Measurements from ENCODE around the gene ACIN1.

ACIN1 gene

GRCh38 chr14:23091294-23092225 lies 3.4 kb downstream of the ACIN1 start:
- no peak for DNase-seq
- intact Hi-C loops (cut with DNase I), result no loop called here

GRCh38 chr14:23090254-23090636 lies 4.7 kb downstream of the ACIN1 start:
- intact Hi-C loops (cut with DNase I), result no loop called here
- DNase-seq, result no peak

- peak in 1 of 10 donors; percentile 35 for DNase-seq
- intact Hi-C loops (cut with DNase I), result no loop called here
These were observed 5.3 kb downstream of the ACIN1 start for GRCh38 chr14:23089498-23090253.

GRCh38 chr14:23086565-23086964 lies 8.4 kb downstream of the ACIN1 start:
- DNase-seq, result no peak
- intact Hi-C loops (cut with DNase I), result no loop called here

- intact Hi-C loops (cut with DNase I), result no loop called here
- no peak for DNase-seq
These were observed 9.5 kb downstream of the ACIN1 start for GRCh38 chr14:23085458-23085857.

GRCh38 chr14:23080474-23080873 lies 14.5 kb downstream of the ACIN1 start:
- intact Hi-C loops (cut with DNase I), result no loop called here
- DNase-seq, result no peak

- DNase-seq, result no peak
- intact Hi-C loops (cut with DNase I), result no loop called here
These were observed 15.2 kb downstream of the ACIN1 start for GRCh38 chr14:23079716-23080115.

- DNase-seq, result no peak
- intact Hi-C loops (cut with DNase I), result no loop called here
These were observed 16.2 kb downstream of the ACIN1 start for GRCh38 chr14:23078692-23079116.

GRCh38 chr14:23077962-23078361 lies 17.0 kb downstream of the ACIN1 start:
- intact Hi-C loops (cut with DNase I), result no loop called here
- no peak for DNase-seq

GRCh38 chr14:23076785-23077408 lies 18.0 kb downstream of the ACIN1 start:
- intact Hi-C loops (cut with DNase I), result no loop called here

GRCh38 chr14:23074906-23075305 lies 20.0 kb downstream of the ACIN1 start:
- intact Hi-C loops (cut with DNase I), result no loop called here
- no peak for DNase-seq

More at GRCh38 chr14:23076785-23077408, 18.0 kb downstream of the ACIN1 start:
- DNase-seq, result no peak

GRCh38 chr14:23071921-23072539 lies 22.9 kb downstream of the ACIN1 start:
- DNase-seq, result peak in 1 of 10 donors; percentile 5
- intact Hi-C loops (cut with DNase I), result no loop called here

- intact Hi-C loops (cut with DNase I), result no loop called here
- peak; percentile 67 to 98 (median 81) for DNase-seq
These were observed 23.6 kb downstream of the ACIN1 start for GRCh38 chr14:23071244-23071920.

- intact Hi-C loops (cut with DNase I), result no loop called here
These were observed 24.4 kb downstream of the ACIN1 start for GRCh38 chr14:23070262-23071129.

GRCh38 chr14:23069413-23069806 lies 25.5 kb downstream of the ACIN1 start:
- peak in 1 of 10 donors; percentile 43 for DNase-seq
- intact Hi-C loops (cut with DNase I), result no loop called here

More at GRCh38 chr14:23070262-23071129, 24.4 kb downstream of the ACIN1 start:
- DNase-seq, result peak in 1 of 10 donors; percentile 22

- intact Hi-C loops (cut with DNase I), result no loop called here
- peak in 8 of 10 donors; percentile 62 to 95 (median 79) for DNase-seq
These were observed 26.0 kb downstream of the ACIN1 start for GRCh38 chr14:23068789-23069412.

GRCh38 chr14:23067847-23068788 lies 26.8 kb downstream of the ACIN1 start:
- peak in 1 of 10 donors; percentile 82 for DNase-seq
- intact Hi-C loops (cut with DNase I), result no loop called here
